GM18867 (cell line): Measurements from ENCODE around the gene CASP7.

Experiments
- ATAC-seq: cut with Tn5 transposase; IDR thresholded peaks from one replicate; pipeline ENCODE4 v1.9.1; 2021; ENCODE audit warnings: mild to moderate bottlenecking, moderate library complexity; ENCODE audit not compliant: unreplicated experiment

Gene CASP7

GRCh38 chr10:113711142-113711541 is 31.4 kb downstream of the CASP7 start:
- ATAC-seq, result no peak

- ATAC-seq, result no peak
These were observed 32.3 kb downstream of the CASP7 start for GRCh38 chr10:113712024-113712423.

- no peak for ATAC-seq
These were observed 33.3 kb downstream of the CASP7 start for GRCh38 chr10:113712755-113713639.

- no peak for ATAC-seq
These were observed 33.9 kb downstream of the CASP7 start for GRCh38 chr10:113713640-113713982.

- no peak for ATAC-seq
These were observed 36.6 kb downstream of the CASP7 start for GRCh38 chr10:113716109-113716910.

GRCh38 chr10:113718969-113719822 is 39.5 kb downstream of the CASP7 start:
- ATAC-seq, result no peak

- ATAC-seq, result no peak
These were observed 40.7 kb downstream of the CASP7 start for GRCh38 chr10:113720386-113720785.

GRCh38 chr10:113732160-113732881 is 52.6 kb downstream of the CASP7 start:
- no peak for ATAC-seq

- no peak for ATAC-seq
These were observed 53.3 kb downstream of the CASP7 start for GRCh38 chr10:113732966-113733365.

- no peak for ATAC-seq
These were observed 53.9 kb downstream of the CASP7 start for GRCh38 chr10:113733635-113734034.

GRCh38 chr10:113735913-113736312 is 56.2 kb downstream of the CASP7 start:
- no peak for ATAC-seq

- ATAC-seq, result no peak
These were observed 56.9 kb downstream of the CASP7 start for GRCh38 chr10:113736576-113736975.

- ATAC-seq, result no peak
These were observed 59.3 kb downstream of the CASP7 start for GRCh38 chr10:113739031-113739430.

- ATAC-seq, result no peak
These were observed 59.9 kb downstream of the CASP7 start for GRCh38 chr10:113739577-113739976.

GRCh38 chr10:113740850-113741249 is 61.1 kb downstream of the CASP7 start:
- ATAC-seq, result no peak

- ATAC-seq, result no peak
These were observed 62.8 kb downstream of the CASP7 start for GRCh38 chr10:113742466-113742865.

GRCh38 chr10:113743594-113743993 is 63.9 kb downstream of the CASP7 start:
- ATAC-seq, result no peak

GRCh38 chr10:113745374-113745773 is 65.7 kb downstream of the CASP7 start:
- ATAC-seq, result no peak

- no peak for ATAC-seq
These were observed 66.7 kb downstream of the CASP7 start for GRCh38 chr10:113746217-113746957.
